AG04450 (cell line): ENCODE data around the gene PMVK. TPM values are rescaled to one million over a fixed set of nuclear protein-coding genes. Genes with fewer than 3 reads are reported as not detected.
A peak's percentile ranks its signal among the peaks of the same experiment; 100 is the strongest.

Experiments used
- CTCF ChIA-PET: fragments of 300-600, 350-600 bp; formaldehyde crosslinking; extraction: SDS; loops from one replicate; lab custom pipeline; 2022; ENCODE audit warnings: antibody characterized with exemption, inconsistent platforms; lab: Charles Lee
- POLR2A ChIA-PET: fragments of 350-600 bp; formaldehyde crosslinking; extraction: SDS; loops from one replicate; lab custom pipeline; 2021; ENCODE audit warnings: antibody characterized with exemption, inconsistent platforms; lab: Yijun Ruan, JAX
- DNase-seq: peaks from one replicate; pipeline ENCODE4 v3.0.0-alpha.2; 2011; ENCODE audit warnings: low read depth, low spot score
- H3K27ac ChIP-seq: one replicate; pipeline ENCODE4 v1.5.1; 2012; ENCODE audit warnings: low read depth, low read length, control low read depth
- H3K27me3 ChIP-seq: one replicate; pipeline ENCODE4 v1.6.0; 2012; ENCODE audit warnings: low read length; ENCODE audit not compliant: control insufficient read depth, insufficient read depth
- H3K4me3 ChIP-seq: 2 replicates; pipeline ENCODE4 v1.5.1; 2011; ENCODE audit warnings: mild to moderate bottlenecking, low read depth, low read length, control low read depth
- H3K9me3 ChIP-seq: 2 replicates; pipeline ENCODE4 v1.5.1; 2012; ENCODE audit warnings: low read length; ENCODE audit not compliant: control insufficient read depth, insufficient read depth
- polyA plus RNA-seq: library from polyadenylated mRNA; depleted of rRNA; stranded (reverse); fragments of >200 nt; gene quantifications from 2 replicates; pipeline ENCODE4 v1.2.3, GENCODE V29; 2011
- TF ChIP-seq, protein P1 (sequence below): IDR thresholded peaks from 2 replicates; pipeline ENCODE4 v1.5.1; 2011; ENCODE audit warnings: low read depth, low read length, control low read depth, inconsistent platforms

The PMVK gene
- polyA plus RNA-seq, 1 experiment, result 21.0 TPM

DNA sequence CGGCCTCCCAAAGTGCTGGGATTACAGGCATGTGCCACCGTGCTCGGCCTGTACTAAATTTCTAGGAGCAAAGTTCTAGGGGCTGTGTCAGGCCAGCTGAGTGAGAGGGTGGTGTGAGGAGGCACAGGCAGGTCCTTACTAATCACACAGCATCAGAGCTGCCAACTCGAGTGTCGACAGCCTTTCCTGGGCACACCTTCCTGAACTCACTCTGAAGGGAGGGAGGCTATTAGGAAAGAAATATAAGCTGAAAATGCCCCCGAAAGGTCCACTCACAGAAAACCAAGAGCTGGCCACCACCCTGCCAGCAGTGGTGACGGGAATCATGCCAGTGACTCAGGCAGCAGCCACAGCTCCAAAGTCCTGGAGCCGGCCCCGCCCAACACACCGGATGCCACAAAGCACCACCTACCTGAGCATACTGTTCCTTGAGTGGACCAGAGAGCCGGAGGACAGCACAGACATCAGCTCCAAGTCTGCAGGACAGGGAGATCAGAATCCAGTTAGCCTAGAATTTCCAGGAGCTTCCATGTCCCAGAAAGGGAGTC, 4.5 kb downstream of the PMVK start:
- no peak for DNase-seq
- Histone ChIP-seq H3K9me3 (no peaks in the 10 kb centered on the region), H3K4me3 (no peak overlapping the region), H3K27ac (peak overlapping the region; percentile 11), H3K27me3 (no peaks in the 10 kb centered on the region)
- TF ChIP-seq, protein P1, sequence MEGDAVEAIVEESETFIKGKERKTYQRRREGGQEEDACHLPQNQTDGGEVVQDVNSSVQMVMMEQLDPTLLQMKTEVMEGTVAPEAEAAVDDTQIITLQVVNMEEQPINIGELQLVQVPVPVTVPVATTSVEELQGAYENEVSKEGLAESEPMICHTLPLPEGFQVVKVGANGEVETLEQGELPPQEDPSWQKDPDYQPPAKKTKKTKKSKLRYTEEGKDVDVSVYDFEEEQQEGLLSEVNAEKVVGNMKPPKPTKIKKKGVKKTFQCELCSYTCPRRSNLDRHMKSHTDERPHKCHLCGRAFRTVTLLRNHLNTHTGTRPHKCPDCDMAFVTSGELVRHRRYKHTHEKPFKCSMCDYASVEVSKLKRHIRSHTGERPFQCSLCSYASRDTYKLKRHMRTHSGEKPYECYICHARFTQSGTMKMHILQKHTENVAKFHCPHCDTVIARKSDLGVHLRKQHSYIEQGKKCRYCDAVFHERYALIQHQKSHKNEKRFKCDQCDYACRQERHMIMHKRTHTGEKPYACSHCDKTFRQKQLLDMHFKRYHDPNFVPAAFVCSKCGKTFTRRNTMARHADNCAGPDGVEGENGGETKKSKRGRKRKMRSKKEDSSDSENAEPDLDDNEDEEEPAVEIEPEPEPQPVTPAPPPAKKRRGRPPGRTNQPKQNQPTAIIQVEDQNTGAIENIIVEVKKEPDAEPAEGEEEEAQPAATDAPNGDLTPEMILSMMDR, result no peak
- ChIA-PET POLR2A (no interaction called here), CTCF (interaction anchor here (1.5 kb wide), 1 partner anchor 372 kb away, joined by 4 read pairs; no protein-coding TSS in a partner anchor)

DNA sequence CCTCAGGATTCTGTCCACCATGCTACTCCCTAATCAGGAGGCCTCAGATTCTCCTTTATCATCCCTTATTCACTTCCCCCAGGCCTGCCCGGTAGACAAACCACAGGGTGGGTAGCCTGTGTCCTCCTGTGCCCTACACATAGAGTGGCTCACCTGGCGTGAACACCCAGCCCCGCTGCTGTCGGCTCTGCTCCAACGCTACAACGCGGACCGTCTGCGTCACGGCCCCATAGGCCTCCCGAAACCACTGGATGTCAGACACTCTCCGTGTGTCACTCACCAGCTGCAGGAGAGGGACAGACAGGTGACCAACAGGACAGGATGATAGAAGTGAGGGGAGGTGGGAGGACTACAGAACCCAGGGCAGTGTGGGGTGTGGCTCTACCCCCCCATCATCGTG, 10.3 kb downstream of the PMVK start:
- no peak for DNase-seq
- no peak overlapping the region for H3K27ac ChIP-seq
- no peaks in the 10 kb centered on the region for H3K27me3 ChIP-seq
- no peak overlapping the region for H3K4me3 ChIP-seq
- H3K9me3 ChIP-seq, result no peaks in the 10 kb centered on the region
- TF ChIP-seq, protein P1, result no peak
- ChIA-PET POLR2A (no interaction called here), CTCF (no interaction called here)

DNA sequence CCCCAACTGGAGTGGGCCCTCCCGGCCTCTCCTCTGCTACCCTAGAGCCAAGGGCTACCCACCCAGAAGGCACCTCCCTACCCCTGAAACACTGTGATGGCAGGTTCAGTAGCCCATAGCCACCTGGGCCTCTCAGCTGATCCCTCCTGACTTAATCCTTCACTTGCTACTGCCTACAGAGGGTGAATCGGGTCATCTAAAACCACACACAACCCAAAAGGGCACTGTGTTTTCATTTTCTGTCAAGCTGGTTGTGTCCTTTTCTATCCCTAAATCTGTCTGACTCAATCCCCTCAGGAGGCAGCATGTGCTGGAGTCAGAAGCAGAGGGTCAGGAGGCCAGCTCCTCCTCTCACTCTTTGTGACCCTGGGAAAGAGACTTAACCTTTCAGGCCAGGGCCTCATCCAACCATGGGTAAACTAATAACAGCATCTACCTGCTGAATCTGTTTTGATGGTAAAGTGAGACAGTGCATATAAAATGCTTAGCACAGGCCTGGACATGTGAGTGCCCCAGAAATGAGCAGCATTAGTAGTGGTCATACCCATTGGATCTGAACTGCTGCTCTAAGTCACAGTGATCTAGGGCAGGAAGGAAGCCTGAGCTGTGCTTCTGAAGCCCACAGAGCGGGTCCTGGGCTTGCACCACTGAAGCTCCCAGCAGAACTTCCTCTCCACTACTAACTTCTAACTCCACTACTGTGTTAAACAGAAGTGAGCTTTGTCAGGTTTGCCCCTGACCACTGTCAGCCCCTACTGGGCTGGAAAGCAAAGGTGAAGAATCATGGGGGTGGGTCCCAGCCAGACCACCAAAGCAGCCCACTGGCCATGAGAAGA, 11.0 kb downstream of the PMVK start:
- CTCF ChIA-PET, result no interaction called here
- H3K4me3 ChIP-seq, result no peak overlapping the region
- POLR2A ChIA-PET, result interaction anchor here (0.6 kb wide), 1 partner anchor 125 kb away, joined by 8 read pairs; no protein-coding TSS in a partner anchor

DNA sequence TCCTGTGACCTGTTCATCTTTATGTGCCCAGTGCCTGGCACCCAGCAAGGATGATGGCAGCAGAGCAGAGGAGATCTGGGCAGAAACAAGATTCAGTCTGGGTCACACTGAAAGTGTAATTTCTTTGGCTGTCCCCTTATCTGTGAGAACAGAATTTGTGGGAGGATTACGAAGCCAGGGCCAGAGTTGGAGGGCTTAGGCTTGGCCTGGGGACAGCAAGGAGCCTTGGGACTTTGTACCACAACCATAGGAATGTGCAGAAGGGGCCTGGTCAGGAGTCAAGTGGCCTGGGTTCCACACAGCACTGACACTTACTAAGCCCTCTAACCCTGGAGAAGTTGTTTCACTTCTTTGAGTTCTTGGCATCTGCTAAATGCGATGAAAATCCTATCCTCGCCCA, 12.8 kb downstream of the PMVK start:
- CTCF ChIA-PET, result no interaction called here

More for the DNA sequence above, 11.0 kb downstream of the PMVK start:
- DNase-seq, result no peak
- no peak overlapping the region for H3K27ac ChIP-seq
- no peaks in the 10 kb centered on the region for H3K27me3 ChIP-seq
- TF ChIP-seq, protein P1, result no peak
- H3K9me3 ChIP-seq, result no peaks in the 10 kb centered on the region

More for the DNA sequence above, 12.8 kb downstream of the PMVK start:
- DNase-seq, result no peak
- Histone ChIP-seq H3K4me3 (no peak overlapping the region), H3K27ac (no peak overlapping the region), H3K9me3 (no peaks in the 10 kb centered on the region), H3K27me3 (no peaks in the 10 kb centered on the region)
- TF ChIP-seq, protein P1, result no peak
- POLR2A ChIA-PET, result no interaction called here
